ENCODE data around the gene SEMA6A. TPM values are rescaled to one million over a fixed set of nuclear protein-coding genes. Genes with fewer than 3 reads are reported as not detected.

The SEMA6A gene
- total and polyA plus RNA-seq, 10 donors, result 0.88 to 78.6 (median 30.4) TPM

GRCh38 chr5:116459301-116459700 lies 115.3 kb downstream of the SEMA6A start:
- Histone ChIP-seq H3K9me3 (no peaks in the 10 kb centered on the region), H3K36me3 (peaks cover 0 to 5% (median 0%) of the 10 kb centered on the region in 6 donors), H3K4me3 (no peak overlapping the region), H3K4me1 (peaks cover 0 to 13% (median under 1%) of the 10 kb centered on the region in 6 donors), H3K27me3 (replicated peaks in 1 of 7) (no peaks in the 10 kb centered on the region), H3K27ac (no peak overlapping the region)
- WGBS, 5 donors, result 26 to 60% (median 40%) methylated on average over 2 of the region's 2 CpGs
- intact Hi-C loops (cut with DNase I; ENCODE audit: low total_unique reads), result no loop called here
- DNase-seq, result no peak
- TF ChIP-seq POLR2A (IDR thresholded peaks at IDR 0.05), result no peak
- no peak for TF ChIP-seq CTCF (IDR thresholded peaks at IDR 0.05 in 8 of 11, conservative IDR thresholded peaks at IDR 0.05 in 3 of 11)
- no peak for TF ChIP-seq POLR2AphosphoS5 (IDR thresholded peaks at IDR 0.05)

DNA sequence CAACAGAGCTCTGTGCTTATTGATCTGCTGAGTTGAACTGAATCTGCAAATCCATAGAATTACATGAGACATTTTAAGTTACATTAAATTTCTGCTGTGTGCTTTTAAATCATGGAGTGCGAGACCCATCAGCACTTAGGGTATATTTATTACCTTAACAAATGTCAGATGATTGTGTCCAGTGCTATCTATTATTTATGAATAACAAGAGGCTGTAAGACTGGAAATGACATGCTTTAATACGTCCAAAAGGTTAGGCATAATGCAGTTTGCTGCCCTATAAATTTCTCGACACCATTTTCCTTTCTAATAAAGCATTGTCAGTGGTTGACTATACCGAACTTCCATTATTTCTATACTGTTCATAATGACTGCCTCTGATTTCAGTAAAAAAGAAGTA lies 117.6 kb downstream of the SEMA6A start:
- 96 to 98% (median 97%) methylated on average over 4 of the region's 4 CpGs for WGBS, 5 donors
- intact Hi-C loops (cut with DNase I; ENCODE audit: low total_unique reads), result no loop called here
- H3K27me3 ChIP-seq (replicated peaks in 1 of 7), result no peaks in the 10 kb centered on the region
- no peak overlapping the region for H3K4me3 ChIP-seq
- no peak overlapping the region for H3K27ac ChIP-seq
- DNase-seq, result no peak
- H3K4me1 ChIP-seq, result peaks cover 0 to 17% (median 4%) of the 10 kb centered on the region in 6 donors
- TF ChIP-seq CTCF (IDR thresholded peaks at IDR 0.05 in 8 of 11, conservative IDR thresholded peaks at IDR 0.05 in 3 of 11) (no peak), POLR2A (IDR thresholded peaks at IDR 0.05) (no peak), POLR2AphosphoS5 (IDR thresholded peaks at IDR 0.05) (no peak)
- H3K36me3 ChIP-seq, result peaks cover 0 to 5% (median 0%) of the 10 kb centered on the region in 6 donors
- H3K9me3 ChIP-seq, result no peaks in the 10 kb centered on the region

GRCh38 chr5:116456036-116456435 lies 118.6 kb downstream of the SEMA6A start:
- no peak for DNase-seq
- Histone ChIP-seq H3K9me3 (no peaks in the 10 kb centered on the region), H3K4me3 (no peak overlapping the region), H3K36me3 (peaks cover 0 to 9% (median 2%) of the 10 kb centered on the region in 6 donors), H3K27me3 (replicated peaks in 1 of 7) (no peaks in the 10 kb centered on the region), H3K27ac (no peak overlapping the region), H3K4me1 (peaks cover 0 to 17% (median 4%) of the 10 kb centered on the region in 6 donors)
- no peak for TF ChIP-seq POLR2A (IDR thresholded peaks at IDR 0.05)
- no peak for TF ChIP-seq POLR2AphosphoS5 (IDR thresholded peaks at IDR 0.05)
- no peak for TF ChIP-seq CTCF (IDR thresholded peaks at IDR 0.05 in 8 of 11, conservative IDR thresholded peaks at IDR 0.05 in 3 of 11)
- 73 to 93% (median 86%) methylated on average over 1 of the region's 1 CpG for WGBS, 5 donors
- intact Hi-C loops (cut with DNase I; ENCODE audit: low total_unique reads), result no loop called here

DNA sequence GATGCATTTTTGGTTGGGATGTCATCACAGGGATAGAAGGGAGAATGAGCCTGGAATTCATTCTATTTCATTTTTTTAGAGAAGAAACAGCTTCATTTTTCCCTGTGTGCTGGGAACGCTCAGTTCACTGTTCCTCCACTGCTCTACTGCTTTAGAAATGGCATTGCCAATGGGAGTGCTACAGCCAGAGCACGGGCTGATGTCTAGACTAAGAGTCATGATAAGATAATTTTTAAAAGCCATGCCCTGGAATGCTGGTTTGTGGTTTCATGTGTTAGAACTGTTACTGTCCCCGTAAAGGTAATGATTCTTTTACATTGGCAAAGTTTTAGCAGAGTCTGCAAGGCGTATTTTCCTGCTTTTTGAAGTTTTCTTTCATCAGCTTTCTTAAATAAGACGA lies 119.6 kb downstream of the SEMA6A start:
- TF ChIP-seq POLR2AphosphoS5 (IDR thresholded peaks at IDR 0.05) (no peak), CTCF (IDR thresholded peaks at IDR 0.05 in 8 of 11, conservative IDR thresholded peaks at IDR 0.05 in 3 of 11) (no peak), POLR2A (IDR thresholded peaks at IDR 0.05) (no peak)
- intact Hi-C loops (cut with DNase I; ENCODE audit: low total_unique reads), result no loop called here
- Histone ChIP-seq H3K9me3 (no peaks in the 10 kb centered on the region), H3K4me1 (peaks cover 0 to 17% (median 4%) of the 10 kb centered on the region in 6 donors), H3K4me3 (no peak overlapping the region), H3K27ac (no peak overlapping the region), H3K27me3 (replicated peaks in 1 of 7) (no peaks in the 10 kb centered on the region), H3K36me3 (peaks cover 0 to 19% (median 2%) of the 10 kb centered on the region in 6 donors)
- DNase-seq, result no peak
- WGBS, 5 donors, result 59 to 81% (median 71%) methylated on average over 5 of the region's 5 CpGs
